Tibial artery (tissue), 4 donors: ENCODE data around the gene STX1B.

Source experiments
- DNase-seq, 2 donors: peaks; one replicate each; pipeline ENCODE4 v3.0.0-alpha.2; 2019
- H3K27ac ChIP-seq, 2 donors: fragments of 200-600 bp; sonication (generic) in 1 of 2; 1 replicate in 1 of 2; 2 replicates in 1 of 2; pipeline ENCODE4 v1.5.1; 2018 to 2019; ENCODE audit warnings: mild to moderate bottlenecking in 1 of 2
- H3K27me3 ChIP-seq, 2 donors: fragments of 200-600 bp; sonication (generic) in 1 of 2; one replicate each; pipeline versions ENCODE4 v1.5.1 to v1.6.0; 2016 to 2019
- H3K36me3 ChIP-seq, 3 donors: fragments of 200-600 bp; sonication (generic) in 2 of 3; one replicate each; pipeline ENCODE4 v1.5.1; 2016 to 2019; ENCODE audit warnings: mild to moderate bottlenecking in 2 of 3
- H3K4me1 ChIP-seq, 4 donors: fragments of 200-600 bp; sonication (generic) in 2 of 4; 1 replicate in 3 of 4; 2 replicates in 1 of 4; pipeline ENCODE4 v1.5.1; 2016 to 2019
- H3K4me3 ChIP-seq, 2 donors: fragments of 200-600 bp; sonication (generic) in 1 of 2; 1 replicate in 1 of 2; 2 replicates in 1 of 2; pipeline ENCODE4 v1.5.1; 2018 to 2019; ENCODE audit warnings: mild to moderate bottlenecking in 2 of 2
- H3K9me3 ChIP-seq, 3 donors: fragments of 200-600 bp; sonication (generic) in 1 of 3; one replicate each; pipeline ENCODE4 v1.5.1; 2016 to 2019
- CTCF ChIP-seq, 2 experiments: fragments of 200-600 bp in 1 of 2; fragments of 450-650 bp in 1 of 2; IDR thresholded peaks; one replicate each; pipeline ENCODE4 v1.5.1; 2017 to 2019; ENCODE audit warnings: antibody characterized with exemption in 2 of 2, mild to moderate bottlenecking in 1 of 2, moderate library complexity in 1 of 2
- intact Hi-C: fragments of 100-400 bp; cut with DNase I; formaldehyde crosslinking; loops from one replicate; pipeline ENCODE4 v1.15.0; 2023; ENCODE audit warnings: low total_unique reads

STX1B gene

GRCh38 chr16:30957456-30958174, 52.8 kb downstream of the STX1B start, which contains the start of gene SETD1A:
Gene SETD1A, plus strand, starts transcription at chr16:30957754. Its CDS starts 978 bp downstream, at chr16:30958732.
- DNase-seq, result peak; percentile 97 to 98
- H3K4me1 ChIP-seq, result peaks cover 0 to 38% (median 32%) of the 10 kb centered on the region in 4 donors
- intact Hi-C loops, result no loop called here

GRCh38 chr16:30956601-30957455, 53.6 kb downstream of the STX1B start:
- peaks cover 23 to 42% (median 24%) of the 10 kb centered on the region in 3 donors for H3K36me3 ChIP-seq
- peak; percentile 70 to 91 for DNase-seq
- intact Hi-C loops, result no loop called here

More at GRCh38 chr16:30957456-30958174, 52.8 kb downstream of the STX1B start, which contains the start of gene SETD1A:
- Histone ChIP-seq H3K9me3 (no peaks in the 10 kb centered on the region), H3K27me3 (no peaks in the 10 kb centered on the region), H3K27ac (peak within 1 kb of the TSS; percentile 91 to 94), H3K36me3 (peaks cover 31 to 49% (median 32%) of the 10 kb centered on the region in 3 donors), H3K4me3 (peak within 1 kb of the TSS; percentile 74 to 96)
- peak in 1 of 2 experiments; percentile 5 for TF ChIP-seq CTCF (IDR thresholded peaks at IDR 0.05)

DNA sequence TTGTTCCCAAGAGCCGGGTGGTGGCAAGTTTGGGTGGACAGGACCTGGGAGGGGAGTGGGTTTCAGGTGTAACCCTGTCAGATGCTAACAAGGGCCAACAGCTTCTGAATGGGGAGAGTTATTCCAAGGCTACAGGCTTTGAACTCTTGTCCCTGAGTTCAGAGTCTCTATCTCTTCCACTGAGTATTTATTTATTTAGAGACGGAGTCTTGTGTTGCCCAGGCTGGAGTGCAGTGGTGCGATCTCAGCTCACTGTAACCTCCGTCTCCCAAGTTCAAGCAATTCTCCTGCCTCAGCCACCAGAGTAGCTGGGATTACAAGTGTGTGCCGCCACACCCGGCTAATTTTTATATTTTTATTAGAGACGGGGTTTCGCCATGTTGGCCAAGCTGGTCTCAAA, 55.4 kb downstream of the STX1B start:
- Histone ChIP-seq H3K4me1 (peaks cover 0 to 64% (median 56%) of the 10 kb centered on the region in 4 donors), H3K4me3 (no peak overlapping the region), H3K27ac (no peak overlapping the region), H3K36me3 (peaks cover 7 to 23% (median 7%) of the 10 kb centered on the region in 3 donors), H3K27me3 (no peaks in the 10 kb centered on the region), H3K9me3 (no peaks in the 10 kb centered on the region)
- DNase-seq, result no peak
- intact Hi-C loops, result no loop called here
- no peak for TF ChIP-seq CTCF (IDR thresholded peaks at IDR 0.05)

More at GRCh38 chr16:30956601-30957455, 53.6 kb downstream of the STX1B start:
- Histone ChIP-seq H3K27ac (peak overlapping the region; percentile 91 to 94), H3K4me3 (peak overlapping the region; percentile 74 to 96), H3K9me3 (no peaks in the 10 kb centered on the region), H3K4me1 (peaks cover 0 to 46% (median 40%) of the 10 kb centered on the region in 4 donors), H3K27me3 (no peaks in the 10 kb centered on the region)
- TF ChIP-seq CTCF (IDR thresholded peaks at IDR 0.05), result peak in 1 of 2 experiments; percentile 26

GRCh38 chr16:30953511-30954124, 56.8 kb downstream of the STX1B start:
- intact Hi-C loops, result no loop called here
- TF ChIP-seq CTCF (IDR thresholded peaks at IDR 0.05), result peak; percentile 28 to 57
- Histone ChIP-seq H3K27ac (peak overlapping the region in 1 of 2 donors; percentile 27), H3K4me3 (no peak overlapping the region), H3K9me3 (no peaks in the 10 kb centered on the region), H3K36me3 (peaks cover 0 to 12% (median 0%) of the 10 kb centered on the region in 3 donors), H3K4me1 (peaks cover 0 to 66% (median 51%) of the 10 kb centered on the region in 4 donors), H3K27me3 (no peaks in the 10 kb centered on the region)
- peak in 1 of 2 donors; percentile 75 for DNase-seq

GRCh38 chr16:30953111-30953510, 57.3 kb downstream of the STX1B start:
- Histone ChIP-seq H3K36me3 (peaks cover 0 to 12% (median 0%) of the 10 kb centered on the region in 3 donors), H3K27me3 (no peaks in the 10 kb centered on the region), H3K4me1 (peaks cover 0 to 67% (median 51%) of the 10 kb centered on the region in 4 donors), H3K9me3 (no peaks in the 10 kb centered on the region), H3K4me3 (no peak overlapping the region), H3K27ac (peak overlapping the region in 1 of 2 donors; percentile 27)
- TF ChIP-seq CTCF (IDR thresholded peaks at IDR 0.05), result no peak
- intact Hi-C loops, result no loop called here
- no peak for DNase-seq
